Stimulated activated CD8-positive, alpha-beta memory T cell treated with anti-CD3 and anti-CD28 coated beads, Interleukin-2, amount 100 ng/mL, for 1 hour (primary cell): Measurements from ENCODE around the gene GBP7.
"Not testable (repeated sequence)": the region's sequence is repeated elsewhere in the genome, so short reads cannot be mapped to it uniquely, and the experiment has no call there.

Experiments used
- DNase-seq, 2 donors: peaks; one replicate each; pipeline ENCODE4 v3.0.0-alpha.2; 2020; ENCODE audit warnings: low read depth in 2 of 2

Gene GBP7

GRCh38 chr1:89175601-89176256 lies at the start of gene GBP7:
GBP7 (minus strand) TSS chr1:89176003; CDS start chr1:89171935, 4,068 bp downstream.
- no peak for DNase-seq

GRCh38 chr1:89221341-89221740 lies 45.5 kb upstream of the GBP7 start:
- no peak for DNase-seq

- DNase-seq: not testable (repeated sequence)
These were observed 44.0 kb upstream of the GBP7 start for GRCh38 chr1:89219851-89220250.

GRCh38 chr1:89218941-89219340 lies 43.1 kb upstream of the GBP7 start:
- not testable (repeated sequence) for DNase-seq

GRCh38 chr1:89213347-89213746 lies 37.5 kb upstream of the GBP7 start:
- DNase-seq: no peak

- DNase-seq: no peak
These were observed 35.3 kb upstream of the GBP7 start for GRCh38 chr1:89211035-89211634.

- no peak for DNase-seq
These were observed 30.6 kb upstream of the GBP7 start for GRCh38 chr1:89206373-89206772.

- no peak for DNase-seq
These were observed 27.4 kb upstream of the GBP7 start for GRCh38 chr1:89203166-89203565.

- no peak for DNase-seq
These were observed 25.4 kb upstream of the GBP7 start for GRCh38 chr1:89201106-89201794.

- no peak for DNase-seq
These were observed 24.9 kb upstream of the GBP7 start for GRCh38 chr1:89200663-89201062.

- DNase-seq: no peak
These were observed 23.8 kb upstream of the GBP7 start for GRCh38 chr1:89199525-89200031.

- DNase-seq: peak; percentile 4 to 21
These were observed 22.8 kb upstream of the GBP7 start, which contains the start of gene GBP4 for GRCh38 chr1:89198491-89199072. GBP4 (minus strand) TSS chr1:89198942; CDS start chr1:89198834, 108 bp downstream.

GRCh38 chr1:89198081-89198480 lies 22.3 kb upstream of the GBP7 start:
- no peak for DNase-seq

- no peak for DNase-seq
These were observed 19.7 kb upstream of the GBP7 start for GRCh38 chr1:89195476-89195875.

- no peak for DNase-seq
These were observed 15.5 kb upstream of the GBP7 start for GRCh38 chr1:89191314-89191713.

GRCh38 chr1:89190017-89190416 lies 14.2 kb upstream of the GBP7 start:
- DNase-seq: no peak

GRCh38 chr1:89179343-89179742 lies 3.5 kb upstream of the GBP7 start:
- DNase-seq: no peak

- DNase-seq: no peak
These were observed 1.2 kb upstream of the GBP7 start for GRCh38 chr1:89176971-89177370.

GRCh38 chr1:89174491-89174890 lies 1.3 kb downstream of the GBP7 start:
- DNase-seq: no peak

- no peak for DNase-seq
These were observed 3.2 kb downstream of the GBP7 start for GRCh38 chr1:89172468-89173143.

- no peak for DNase-seq
These were observed 4.8 kb downstream of the GBP7 start for GRCh38 chr1:89171067-89171438.
